ENCODE measurements around the gene FAM131B. TPM values are rescaled to one million over a fixed set of nuclear protein-coding genes. Genes with fewer than 3 reads are reported as not detected.

Gene FAM131B
- total RNA-seq, 2 experiments from 2014 or later: 1.5 to 1.7 TPM

DNA sequence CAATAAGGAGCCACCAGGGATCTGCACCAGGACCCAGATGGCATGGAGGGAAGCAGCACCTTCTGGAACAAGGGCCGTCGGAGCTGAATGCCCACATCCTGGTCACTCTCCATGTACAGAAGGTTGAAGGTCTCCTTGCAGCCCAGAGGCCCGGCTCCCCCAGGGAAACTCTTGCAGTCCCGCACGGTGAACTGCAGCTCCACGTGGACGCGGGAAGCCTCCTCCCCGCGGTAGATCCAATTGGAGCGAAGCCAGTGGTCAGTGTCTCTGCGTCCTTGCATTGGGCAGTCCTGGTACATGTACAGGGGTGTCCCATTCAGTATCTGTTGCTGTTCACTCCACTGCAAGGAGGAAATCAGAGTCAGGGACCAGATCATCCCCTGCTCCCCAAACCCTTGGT, 38.8 kb upstream of the FAM131B start:
- CTCF ChIA-PET: interaction anchor here (1.8 to 10.7 kb wide), 3 partner anchors 15 to 21 kb away, joined by 4 to 76 read pairs (median 5); no protein-coding TSS in a partner anchor

DNA sequence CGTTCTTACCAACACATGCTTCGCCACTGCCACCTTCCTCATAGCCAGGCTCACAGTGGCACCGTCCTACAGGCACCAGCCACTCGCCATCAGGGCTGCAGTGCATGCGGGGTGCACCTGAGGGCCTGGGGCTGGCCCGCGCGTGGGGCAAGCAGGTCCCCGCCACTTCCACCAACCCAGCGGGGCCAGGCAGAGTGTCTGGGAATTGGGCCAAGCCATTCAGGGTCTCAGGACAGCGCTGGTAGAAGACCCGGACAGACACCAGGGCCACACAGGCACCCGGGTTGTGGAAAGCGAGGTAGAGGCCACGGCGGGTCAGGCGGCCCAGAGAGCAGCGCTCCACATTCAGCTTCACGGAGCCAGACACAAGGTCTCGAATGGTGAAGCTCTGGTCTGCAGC, 37.1 kb upstream of the FAM131B start:
- no peak for DNase-seq
- Mint-ChIP-seq H3K4me3 (no peak overlapping the region), H3K4me1 (ENCODE audit: low read depth) (peaks cover 18% of the 10 kb centered on the region), H3K36me3 (ENCODE audit: low read depth) (no peaks in the 10 kb centered on the region), H3K27ac (no peak overlapping the region), H3K27me3 (ENCODE audit: low read depth) (no peaks in the 10 kb centered on the region), H3K9me3 (no peaks in the 10 kb centered on the region)
- intact Hi-C loops (cut with micrococcal nuclease): no loop called here
- CTCF ChIA-PET: interaction anchor here (0.6 to 10.7 kb wide), 2 partner anchors 17 to 101 kb away, joined by 3 to 76 read pairs; no protein-coding TSS in a partner anchor

More for the DNA sequence above, 38.8 kb upstream of the FAM131B start:
- no peak overlapping the region for H3K27ac Mint-ChIP-seq
- no peaks in the 10 kb centered on the region for H3K36me3 Mint-ChIP-seq (ENCODE audit: low read depth)
- DNase-seq: no peak
- intact Hi-C loops (cut with micrococcal nuclease): no loop called here
- H3K27me3 Mint-ChIP-seq (ENCODE audit: low read depth): no peaks in the 10 kb centered on the region
- H3K4me3 Mint-ChIP-seq: no peak overlapping the region
- no peaks in the 10 kb centered on the region for H3K9me3 Mint-ChIP-seq
- peaks cover 29% of the 10 kb centered on the region for H3K4me1 Mint-ChIP-seq (ENCODE audit: low read depth)

DNA sequence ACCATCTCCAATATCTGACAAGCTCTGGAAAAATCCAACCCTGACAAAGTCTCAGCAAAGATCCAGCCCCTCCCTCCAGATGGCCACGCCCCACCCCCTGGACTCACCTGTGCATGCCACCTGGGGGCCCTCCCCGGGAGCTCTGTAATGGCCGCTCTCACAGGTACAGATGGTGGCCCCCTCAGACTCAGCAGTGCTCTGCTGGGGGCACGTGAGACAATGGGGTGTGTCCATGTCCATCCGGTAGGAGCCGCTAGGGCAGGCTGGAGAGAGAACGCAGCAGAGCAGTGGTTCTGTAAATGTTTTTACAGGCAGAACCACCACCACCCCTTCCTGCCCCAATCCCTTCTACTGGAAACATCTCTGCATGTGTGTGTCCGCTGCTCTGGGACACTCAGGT, 36.6 kb upstream of the FAM131B start:
- intact Hi-C loops (cut with micrococcal nuclease): no loop called here
- Mint-ChIP-seq H3K4me1 (ENCODE audit: low read depth) (peaks cover 15% of the 10 kb centered on the region), H3K9me3 (no peaks in the 10 kb centered on the region), H3K36me3 (ENCODE audit: low read depth) (no peaks in the 10 kb centered on the region), H3K4me3 (no peak overlapping the region), H3K27me3 (ENCODE audit: low read depth) (no peaks in the 10 kb centered on the region), H3K27ac (no peak overlapping the region)
- DNase-seq: no peak
- CTCF ChIA-PET: interaction anchor here (0.6 to 10.7 kb wide), 3 partner anchors 8 to 100 kb away, joined by 3 to 76 read pairs (median 5); no protein-coding TSS in a partner anchor

DNA sequence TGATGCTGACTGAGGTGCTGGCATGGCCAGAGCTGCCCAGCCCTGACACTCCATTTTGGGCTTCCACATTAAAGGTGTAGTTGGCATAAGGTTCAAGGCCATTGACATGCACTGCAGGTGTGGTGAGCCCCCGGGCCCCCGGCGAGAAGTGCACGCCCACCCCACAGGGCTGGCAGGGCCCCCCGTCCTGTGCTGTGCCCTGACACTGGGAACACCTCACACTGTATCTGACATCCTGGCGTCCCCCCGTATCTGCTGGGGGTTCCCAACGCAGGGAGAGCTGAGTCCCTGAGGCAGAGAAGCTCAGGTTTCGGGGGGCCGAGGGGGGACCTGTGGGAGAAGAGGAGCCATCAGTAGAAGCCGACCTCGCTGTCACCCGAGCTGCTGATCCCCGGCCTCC, 36.1 kb upstream of the FAM131B start:
- Mint-ChIP-seq H3K27ac (no peak overlapping the region), H3K36me3 (ENCODE audit: low read depth) (no peaks in the 10 kb centered on the region), H3K27me3 (ENCODE audit: low read depth) (no peaks in the 10 kb centered on the region), H3K4me1 (ENCODE audit: low read depth) (peaks cover 11% of the 10 kb centered on the region), H3K4me3 (no peak overlapping the region), H3K9me3 (no peaks in the 10 kb centered on the region)
- DNase-seq: no peak
- CTCF ChIA-PET: interaction anchor here (1.5 to 10.7 kb wide), 2 partner anchors 9 to 18 kb away, joined by 5 to 76 read pairs; no protein-coding TSS in a partner anchor
- intact Hi-C loops (cut with micrococcal nuclease): no loop called here

DNA sequence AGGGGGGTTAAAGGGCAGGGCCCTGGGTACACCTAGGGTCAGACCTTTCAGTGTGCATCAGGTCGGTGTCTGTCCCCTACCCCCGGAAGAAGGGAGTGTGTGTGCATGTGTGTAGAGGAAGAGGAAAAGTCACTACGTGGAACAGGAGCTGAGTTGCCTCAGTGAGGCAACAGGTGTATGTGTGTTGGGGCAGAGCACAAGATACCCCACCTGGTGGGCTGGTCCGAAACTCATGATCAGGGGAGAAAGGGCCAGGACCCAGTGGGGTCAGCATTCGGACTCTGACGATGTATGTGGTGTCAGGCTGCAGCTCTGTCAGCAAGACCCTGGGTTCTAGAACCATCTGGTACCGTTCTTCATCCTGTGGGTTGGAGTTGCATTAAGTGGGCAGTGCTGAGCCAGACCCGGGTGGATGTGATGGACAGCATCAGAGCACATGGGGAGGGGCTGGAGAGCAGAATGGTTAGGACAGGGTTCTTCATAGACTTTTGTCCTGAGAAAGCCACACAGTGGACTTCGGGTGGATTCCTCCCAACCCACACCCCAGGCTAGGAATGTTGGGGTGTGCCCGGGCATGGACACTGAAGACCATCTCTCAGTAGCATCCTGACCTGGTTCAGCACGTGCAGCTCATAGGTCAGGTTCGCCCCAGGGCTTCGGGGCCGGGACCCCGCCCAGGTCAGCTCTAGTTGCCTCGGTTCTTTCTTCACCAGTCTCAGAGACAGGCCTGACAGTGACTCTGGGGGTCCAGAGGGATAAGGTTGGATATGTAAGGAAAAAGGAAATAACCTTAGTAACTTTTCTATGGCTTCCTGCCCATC, 35.4 kb upstream of the FAM131B start:
- no peak overlapping the region for H3K4me3 Mint-ChIP-seq
- H3K9me3 Mint-ChIP-seq: no peaks in the 10 kb centered on the region
- intact Hi-C loops (cut with micrococcal nuclease): no loop called here
- peaks cover 7% of the 10 kb centered on the region for H3K4me1 Mint-ChIP-seq (ENCODE audit: low read depth)
- CTCF ChIA-PET: interaction anchor here (0.9 to 10.7 kb wide), 3 partner anchors 10 to 19 kb away, joined by 3 to 76 read pairs (median 5); no protein-coding TSS in a partner anchor
- DNase-seq: no peak
- H3K27ac Mint-ChIP-seq: no peak overlapping the region
- no peaks in the 10 kb centered on the region for H3K27me3 Mint-ChIP-seq (ENCODE audit: low read depth)
- no peaks in the 10 kb centered on the region for H3K36me3 Mint-ChIP-seq (ENCODE audit: low read depth)

DNA sequence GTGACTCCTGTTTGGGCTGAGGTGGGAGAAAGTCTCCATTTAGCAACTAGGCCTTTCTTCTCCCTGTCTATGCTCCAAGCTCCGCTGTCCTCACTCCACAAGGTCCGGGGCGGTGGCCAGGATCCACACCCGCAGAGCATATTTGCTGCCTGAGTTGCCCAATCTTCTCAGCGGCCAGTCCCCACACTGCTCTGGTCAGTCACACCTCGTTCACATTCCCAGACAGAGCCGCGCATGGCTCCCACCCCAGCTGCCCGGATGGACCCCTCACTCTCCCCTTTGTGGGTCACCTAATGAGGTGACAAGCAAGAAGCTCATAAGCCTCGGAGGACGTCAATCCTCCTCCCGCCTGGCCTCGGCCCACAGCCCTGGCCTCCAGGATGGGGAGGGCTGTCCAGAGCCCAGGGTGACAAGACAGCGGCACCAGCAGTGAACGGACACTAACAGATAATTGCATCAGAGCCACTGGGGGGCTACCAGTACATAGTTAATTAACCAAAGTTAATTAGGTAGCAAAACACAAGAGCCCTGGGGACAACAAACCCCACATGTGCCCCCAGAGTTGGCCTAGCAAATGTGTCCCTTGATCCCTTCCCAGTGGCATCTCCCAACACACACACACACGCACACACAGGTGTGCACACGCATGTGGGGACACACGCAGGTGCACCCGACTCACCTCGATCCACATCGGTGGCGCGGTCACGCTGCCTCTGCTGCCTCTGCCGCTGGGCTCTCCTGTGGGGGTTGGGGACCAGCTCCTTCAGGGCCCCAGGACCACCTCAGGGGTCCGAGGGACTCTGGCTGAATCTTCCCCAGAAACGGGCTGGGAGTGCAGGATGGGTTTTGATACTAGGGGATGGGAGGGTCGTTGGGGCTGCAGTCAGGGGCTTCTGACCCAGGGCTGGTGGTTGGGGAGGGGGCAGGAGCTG, 34.4 kb upstream of the FAM131B start:
- Mint-ChIP-seq H3K4me1 (ENCODE audit: low read depth) (peaks cover 3% of the 10 kb centered on the region), H3K27ac (no peak overlapping the region), H3K27me3 (ENCODE audit: low read depth) (no peaks in the 10 kb centered on the region), H3K9me3 (no peaks in the 10 kb centered on the region), H3K36me3 (ENCODE audit: low read depth) (no peaks in the 10 kb centered on the region), H3K4me3 (no peak overlapping the region)
- CTCF ChIA-PET: interaction anchor here (0.6 to 1.1 kb wide), 4 partner anchors 9 to 147 kb away, joined by 3 to 4 read pairs (median 3); no protein-coding TSS in a partner anchor
- intact Hi-C loops (cut with micrococcal nuclease): no loop called here
- DNase-seq: no peak

DNA sequence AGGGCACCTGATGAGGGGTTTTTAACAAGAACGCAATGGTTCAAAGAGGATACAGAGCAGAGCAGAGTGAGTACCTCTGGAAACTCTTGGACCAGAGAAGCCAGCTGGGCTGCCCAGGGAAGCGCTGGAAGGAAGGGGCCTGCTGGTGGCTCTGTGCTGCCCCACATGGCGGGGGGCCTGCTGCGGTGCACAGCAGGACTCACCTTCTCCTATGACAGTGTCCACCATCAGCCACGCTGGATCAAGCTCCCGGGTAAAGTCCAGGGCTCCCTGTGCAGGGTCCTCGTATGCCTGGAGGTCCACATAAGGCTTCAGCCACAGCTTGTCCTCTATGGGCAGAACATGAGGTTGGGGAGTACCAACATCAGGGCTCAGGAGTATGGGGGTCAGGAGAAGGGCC, 33.7 kb upstream of the FAM131B start:
- H3K4me3 Mint-ChIP-seq: no peak overlapping the region
- no peaks in the 10 kb centered on the region for H3K36me3 Mint-ChIP-seq (ENCODE audit: low read depth)

DNA sequence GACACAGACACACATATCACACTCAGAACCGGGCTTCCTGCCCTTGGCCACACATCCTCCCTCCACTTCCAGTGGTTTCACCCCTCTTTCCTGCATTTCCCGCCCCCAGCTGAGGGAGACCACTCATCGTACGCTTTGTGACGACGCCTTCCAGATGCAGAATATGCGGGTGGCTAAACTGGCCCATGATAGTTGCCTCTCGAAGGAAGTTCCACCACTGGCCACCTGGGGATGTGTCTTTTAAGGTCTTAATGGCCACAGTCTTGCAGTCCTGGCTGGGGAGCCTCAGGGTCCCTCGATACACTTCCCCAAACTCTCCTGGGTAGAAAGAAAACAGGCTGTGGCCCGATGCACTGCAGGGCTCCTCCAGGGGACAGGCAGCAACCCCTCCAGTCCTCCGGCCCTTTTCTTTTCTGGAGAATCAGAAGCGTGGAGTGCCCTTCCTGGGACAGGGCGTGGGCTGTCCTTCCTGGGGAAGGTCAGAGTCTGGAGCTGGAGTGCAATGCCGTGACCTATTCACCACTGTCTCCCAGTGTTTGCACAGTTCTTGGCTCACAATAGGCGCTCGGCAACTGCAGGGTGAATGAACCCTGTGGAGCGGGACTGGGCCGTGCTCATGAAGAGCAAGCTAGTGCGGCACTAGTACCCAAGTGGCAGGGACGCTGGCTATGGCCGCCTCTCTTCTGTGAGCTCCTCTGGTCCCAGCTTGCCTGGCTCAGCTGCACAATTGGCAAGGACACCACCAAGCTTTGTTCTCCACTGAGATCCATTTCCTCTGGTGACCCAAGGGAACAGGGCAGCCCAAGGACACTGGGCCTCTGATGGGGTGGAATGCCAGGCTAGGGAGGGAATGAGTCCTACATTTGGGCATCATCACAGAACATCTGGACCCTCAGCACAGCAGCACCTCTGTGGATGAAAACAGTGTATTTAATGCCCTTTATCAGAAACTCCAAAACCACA, 33.0 kb upstream of the FAM131B start:
- H3K27ac Mint-ChIP-seq: peak overlapping the region; percentile 12
- intact Hi-C loops (cut with micrococcal nuclease): no loop called here
- H3K9me3 Mint-ChIP-seq: no peaks in the 10 kb centered on the region
- CTCF ChIA-PET: interaction anchor here (0.7 to 1.6 kb wide), 5 partner anchors 8 to 155 kb away, joined by 3 to 6 read pairs (median 3); no protein-coding TSS in a partner anchor
- DNase-seq: no peak
- no peaks in the 10 kb centered on the region for H3K27me3 Mint-ChIP-seq (ENCODE audit: low read depth)
- peaks cover 3% of the 10 kb centered on the region for H3K4me1 Mint-ChIP-seq (ENCODE audit: low read depth)
- H3K36me3 Mint-ChIP-seq (ENCODE audit: low read depth): no peaks in the 10 kb centered on the region
- H3K4me3 Mint-ChIP-seq: no peak overlapping the region

More for the DNA sequence above, 33.7 kb upstream of the FAM131B start:
- no peak for DNase-seq
- Mint-ChIP-seq H3K27ac (no peak overlapping the region), H3K9me3 (no peaks in the 10 kb centered on the region), H3K4me1 (ENCODE audit: low read depth) (peaks cover 3% of the 10 kb centered on the region), H3K27me3 (ENCODE audit: low read depth) (no peaks in the 10 kb centered on the region)
- CTCF ChIA-PET: interaction anchor here (0.6 to 1.6 kb wide), 4 partner anchors 9 to 156 kb away, joined by 3 to 6 read pairs (median 4); no protein-coding TSS in a partner anchor
- intact Hi-C loops (cut with micrococcal nuclease): no loop called here

DNA sequence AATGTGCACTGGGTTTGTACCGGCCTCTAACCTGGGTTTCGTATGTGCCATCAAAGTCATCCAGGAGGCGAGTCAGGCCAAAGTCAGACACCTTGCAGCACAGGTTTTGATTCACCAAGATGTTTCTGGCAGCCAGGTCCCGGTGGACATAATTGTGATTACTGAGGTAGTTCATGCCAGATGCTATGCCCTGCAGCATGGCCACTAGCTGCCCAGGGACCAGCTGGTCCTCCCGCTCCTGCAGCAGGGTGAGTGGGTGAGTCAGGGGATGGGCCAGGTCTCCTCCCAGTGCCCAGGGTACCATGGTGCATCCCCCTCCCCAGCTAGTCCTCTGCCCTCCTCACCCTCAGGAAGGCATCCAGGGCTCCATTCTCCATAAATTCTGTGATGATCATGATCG, 32.3 kb upstream of the FAM131B start:
- intact Hi-C loops (cut with micrococcal nuclease): no loop called here
- Mint-ChIP-seq H3K4me1 (ENCODE audit: low read depth) (peaks cover 7% of the 10 kb centered on the region), H3K27ac (peak overlapping the region; percentile 12), H3K36me3 (ENCODE audit: low read depth) (peaks cover 5% of the 10 kb centered on the region), H3K9me3 (no peaks in the 10 kb centered on the region), H3K4me3 (no peak overlapping the region), H3K27me3 (ENCODE audit: low read depth) (no peaks in the 10 kb centered on the region)
- no peak for DNase-seq
- CTCF ChIA-PET: interaction anchor here (1.6 kb wide), 1 partner anchor 154 kb away, joined by 6 read pairs; no protein-coding TSS in a partner anchor

DNA sequence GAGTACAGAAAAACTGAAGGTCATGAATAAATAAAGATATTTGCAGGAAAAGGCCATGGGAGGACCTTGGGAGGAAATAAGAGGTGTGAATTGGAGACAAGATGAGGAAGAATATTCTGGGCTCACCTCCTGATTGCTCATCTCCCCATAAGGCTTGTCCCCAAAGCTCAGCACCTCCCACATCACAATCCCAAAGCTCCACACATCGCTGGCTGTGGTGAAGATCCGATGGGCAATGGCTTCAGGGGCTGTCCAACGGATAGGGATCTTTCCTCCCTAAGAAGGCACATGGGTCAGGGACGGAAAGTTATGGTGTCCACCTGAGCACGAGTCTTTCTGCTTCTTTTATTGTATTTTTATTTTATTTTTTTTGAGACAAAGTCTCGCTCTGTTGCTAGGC, 31.6 kb upstream of the FAM131B start:
- CTCF ChIA-PET: no interaction called here
- Mint-ChIP-seq H3K27me3 (ENCODE audit: low read depth) (no peaks in the 10 kb centered on the region), H3K9me3 (no peaks in the 10 kb centered on the region), H3K4me3 (no peak overlapping the region), H3K27ac (no peak overlapping the region), H3K36me3 (ENCODE audit: low read depth) (peaks cover 5% of the 10 kb centered on the region), H3K4me1 (ENCODE audit: low read depth) (peaks cover 13% of the 10 kb centered on the region)
- no peak for DNase-seq
- intact Hi-C loops (cut with micrococcal nuclease): no loop called here

DNA sequence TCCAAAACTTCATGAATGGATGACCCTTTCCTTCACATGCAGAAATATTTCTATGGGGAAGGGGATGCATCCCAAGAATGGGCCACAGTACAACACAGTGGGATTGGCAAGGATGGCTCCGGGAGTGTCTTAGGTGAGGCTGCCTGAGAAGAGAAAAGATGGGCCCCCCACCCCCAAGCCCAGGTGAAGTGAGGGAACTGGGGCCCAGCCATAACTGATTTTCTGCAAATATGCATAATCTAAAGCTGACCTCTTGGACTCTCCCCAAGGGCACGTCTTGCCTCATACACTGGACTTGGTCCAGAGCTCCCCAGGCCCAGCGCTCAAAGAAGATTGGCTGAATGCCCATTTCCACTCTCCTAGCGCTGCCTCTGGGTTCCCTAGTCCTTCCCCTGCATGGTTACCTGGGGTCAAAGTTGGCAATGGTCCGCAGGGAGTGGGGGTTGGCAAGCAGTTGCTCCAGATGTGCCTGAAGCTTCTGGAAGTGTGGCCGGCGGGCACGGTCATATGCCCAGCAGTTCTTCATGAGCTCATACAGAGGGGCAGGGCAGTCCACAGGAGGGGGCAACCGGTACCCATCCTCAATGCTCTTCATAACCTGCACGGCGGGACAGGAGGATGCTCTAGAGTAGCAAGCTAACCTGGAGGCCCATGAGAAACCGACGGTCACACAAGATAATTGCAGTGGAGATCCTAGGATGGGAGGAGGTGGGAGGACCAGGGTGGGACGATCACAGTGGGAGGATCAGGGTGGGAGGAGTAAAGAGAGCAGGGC, 30.9 kb upstream of the FAM131B start:
- Mint-ChIP-seq H3K4me3 (no peak overlapping the region), H3K9me3 (no peaks in the 10 kb centered on the region), H3K27ac (peak overlapping the region; percentile 77), H3K36me3 (ENCODE audit: low read depth) (peaks cover 5% of the 10 kb centered on the region), H3K27me3 (ENCODE audit: low read depth) (no peaks in the 10 kb centered on the region), H3K4me1 (ENCODE audit: low read depth) (peaks cover 13% of the 10 kb centered on the region)
- no peak for DNase-seq
- intact Hi-C loops (cut with micrococcal nuclease): no loop called here
- CTCF ChIA-PET: interaction anchor here (0.6 to 1.0 kb wide), 3 partner anchors 20 to 155 kb away, joined by 3 read pairs; no protein-coding TSS in a partner anchor
